A673 (cell line): ENCODE data around the gene DHX29.

ENCODE experiments used
- CTCF ChIP-seq: fragments of 300-800, 200-600 bp; sonication (generic); conservative IDR thresholded peaks from 2 replicates; pipeline ENCODE4 v1.5.1; 2017; ENCODE audit warnings: low read depth, mild to moderate bottlenecking, antibody characterized with exemption, low read length, moderate library complexity, mixed read lengths
- EZH2 ChIP-seq: fragments of 200-600 bp; sonication (generic); IDR thresholded peaks from 2 replicates; pipeline ENCODE4 v1.6.1; 2017; ENCODE audit warnings: borderline replicate concordance, low read depth, mild to moderate bottlenecking, mixed read lengths, antibody characterized with exemption, low read length; ENCODE audit not compliant: poor library complexity, severe bottlenecking

DNA sequence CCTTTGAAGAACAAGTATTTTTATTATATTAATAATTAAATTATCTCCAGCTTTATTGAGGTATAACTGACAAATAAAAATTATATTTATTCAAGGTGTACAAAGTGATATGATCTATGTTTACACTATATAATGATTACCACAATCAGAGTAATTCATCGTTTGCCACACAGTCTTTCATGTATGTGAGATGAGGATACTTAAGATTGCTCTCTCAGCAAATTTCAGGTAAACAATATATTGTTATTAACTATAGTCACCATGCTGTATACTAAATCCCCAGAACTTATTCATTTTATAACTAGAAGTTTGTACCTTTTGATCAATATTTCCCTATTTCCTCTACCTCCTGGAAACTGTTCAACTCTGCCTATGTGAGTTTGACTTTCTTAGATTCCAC lies 57.4 kb downstream of the DHX29 start:
- no peak for TF ChIP-seq EZH2
- no peak for TF ChIP-seq CTCF
